Activated T-helper 2 cell treated with anti-CD3 and anti-CD28 coated beads, Interferon-gamma antibody, Interleukin-2, Interleukin-4, amounts not matched to agents 10 μg/mL and 5 μg/mL and 100 μg/mL, durations not matched to agents 14 hours and 24 hours and 36 hours (primary cell): ENCODE measurements around the gene EEF1E1. TPM values are rescaled to one million over a fixed set of nuclear protein-coding genes. Genes with fewer than 3 reads are reported as not detected.

ENCODE experiments used
- DNase-seq: peaks from one replicate; pipeline ENCODE4 v3.0.0; 2021; ENCODE audit warnings: low spot score
- H3K27ac Mint-ChIP-seq: one replicate; pipeline ENCODE4 v1.8.0; 2021; ENCODE audit warnings: mixed read lengths
- H3K27me3 Mint-ChIP-seq: one replicate; pipeline ENCODE4 v1.8.0; 2021; ENCODE audit warnings: low read depth, mixed read lengths
- H3K36me3 Mint-ChIP-seq: one replicate; pipeline ENCODE4 v1.8.0; 2021; ENCODE audit warnings: low read depth, mixed read lengths
- H3K4me1 Mint-ChIP-seq: one replicate; pipeline ENCODE4 v1.8.0; 2021; ENCODE audit warnings: low read depth, mixed read lengths
- H3K4me3 Mint-ChIP-seq: one replicate; pipeline ENCODE4 v1.8.0; 2021; ENCODE audit warnings: low read depth, mild to moderate bottlenecking, moderate library complexity, mixed read lengths
- H3K9me3 Mint-ChIP-seq: one replicate; pipeline ENCODE4 v1.8.0; 2021; ENCODE audit warnings: mixed read lengths
- intact Hi-C: fragments of 100-400 bp; cut with micrococcal nuclease; formaldehyde crosslinking; loops from one replicate; pipeline ENCODE4 v1.15.1; 2023
- total RNA-seq: library from RNA; stranded (reverse); gene quantifications from 2 replicates; pipeline ENCODE4 v1.2.3, GENCODE V29; 2022

Gene EEF1E1
- total RNA-seq, 1 donor from 2014 or later: 87.3 TPM

DNA sequence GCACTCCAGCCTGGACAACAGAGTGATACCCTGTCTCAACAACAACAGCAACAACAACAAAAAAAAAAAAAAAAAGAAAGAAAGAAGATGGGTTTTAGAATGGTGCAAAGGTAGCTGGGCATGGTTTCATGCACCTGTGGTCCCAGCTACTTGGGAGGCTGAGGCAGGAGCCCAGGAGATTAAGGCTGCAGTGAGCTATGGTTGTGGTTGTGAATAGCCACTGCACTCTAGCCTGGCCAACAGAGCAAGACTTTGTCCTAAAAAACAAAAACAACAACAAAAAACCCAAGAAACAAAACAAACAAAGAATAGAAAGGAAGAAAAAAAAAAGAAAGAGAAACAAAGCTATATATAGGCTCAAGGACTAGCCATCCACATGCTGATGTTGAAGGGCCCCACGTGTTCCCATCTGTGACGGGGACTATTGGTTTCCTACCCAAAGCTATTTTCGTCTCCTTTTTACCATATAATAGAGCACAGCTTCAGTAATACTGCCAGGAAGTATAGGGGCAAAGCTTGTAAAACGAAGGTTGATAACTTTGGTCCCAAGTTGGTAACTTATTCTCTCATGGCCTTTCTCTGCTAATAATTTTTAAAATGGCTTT lies 7.9 kb upstream of the EEF1E1 start:
- peaks cover 22% of the 10 kb centered on the region for H3K27me3 Mint-ChIP-seq
- H3K4me3 Mint-ChIP-seq: no peak overlapping the region
- no peaks in the 10 kb centered on the region for H3K36me3 Mint-ChIP-seq
- H3K9me3 Mint-ChIP-seq: no peaks in the 10 kb centered on the region
- H3K4me1 Mint-ChIP-seq: peaks cover 4% of the 10 kb centered on the region
- intact Hi-C loops: no loop called here
- DNase-seq: no peak
- H3K27ac Mint-ChIP-seq: no peak overlapping the region

DNA sequence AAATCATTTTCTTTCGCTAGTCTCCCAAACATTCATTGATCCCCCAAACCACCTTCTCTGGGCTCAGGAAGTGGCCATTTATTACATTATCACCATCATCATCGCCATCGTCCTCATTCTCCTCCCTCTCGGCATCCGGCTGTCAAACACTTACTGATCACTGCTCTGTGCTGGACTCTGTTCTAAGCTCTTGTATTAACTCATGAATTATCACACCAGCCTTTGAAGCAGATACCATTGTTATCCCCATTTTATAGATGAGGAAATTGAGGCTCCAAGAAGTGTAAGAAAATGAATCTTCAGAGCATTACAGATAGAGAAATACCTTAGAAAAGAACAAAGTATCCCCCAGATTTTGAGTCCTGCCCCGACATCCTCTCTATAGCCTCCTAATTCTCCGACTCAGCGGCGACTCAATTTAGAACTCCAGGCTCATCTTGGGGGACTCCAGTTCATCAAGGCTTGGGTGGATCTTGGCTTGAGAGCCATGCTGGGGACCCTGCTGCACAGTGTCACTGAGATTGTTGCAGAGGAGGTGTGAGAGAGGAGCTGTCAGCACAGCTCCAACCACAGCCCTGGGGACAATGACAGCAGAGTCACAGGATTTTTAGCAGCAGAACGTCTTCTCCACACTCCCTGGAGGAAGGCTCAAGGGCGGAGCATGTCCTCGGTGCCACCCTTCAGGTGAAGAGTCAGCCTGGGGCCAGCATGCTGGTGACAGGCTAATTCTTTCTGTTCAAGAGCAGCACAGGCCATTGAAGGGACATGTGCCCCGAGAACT lies 6.6 kb upstream of the EEF1E1 start:
- no peaks in the 10 kb centered on the region for H3K36me3 Mint-ChIP-seq
- H3K27me3 Mint-ChIP-seq: peaks cover 29% of the 10 kb centered on the region
- no peaks in the 10 kb centered on the region for H3K9me3 Mint-ChIP-seq
- no peak for DNase-seq
- H3K27ac Mint-ChIP-seq: no peak overlapping the region
- H3K4me3 Mint-ChIP-seq: no peak overlapping the region
- H3K4me1 Mint-ChIP-seq: peaks cover 4% of the 10 kb centered on the region
- intact Hi-C loops: no loop called here

DNA sequence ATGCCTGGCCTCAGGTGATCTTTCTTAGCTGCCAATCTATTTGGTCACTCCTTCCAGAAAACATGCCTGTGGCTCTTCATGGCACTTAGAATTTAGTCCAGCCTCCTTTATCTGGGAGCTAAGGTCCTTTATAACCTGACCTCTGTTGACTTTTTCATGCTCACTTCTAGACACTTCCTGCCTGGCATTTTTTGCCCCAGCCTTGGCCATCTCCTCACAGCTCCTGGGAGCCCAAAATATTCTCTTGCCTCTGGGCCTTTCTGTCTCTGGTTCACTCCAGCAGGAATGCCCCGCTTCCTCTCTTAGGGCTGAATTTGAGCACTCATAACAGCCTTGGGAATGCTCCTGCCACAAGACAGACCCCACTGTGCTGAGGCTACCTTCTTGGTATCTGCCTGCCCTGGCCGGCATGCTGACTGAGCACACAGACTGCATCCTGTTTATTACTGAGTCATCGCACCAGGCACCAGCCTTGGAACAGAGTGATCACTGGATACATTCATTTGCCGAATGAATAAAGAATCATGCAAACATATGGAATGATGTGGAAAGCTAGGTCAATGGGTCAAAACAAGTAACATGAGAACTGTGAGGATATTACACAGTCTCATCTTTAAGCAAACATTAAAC lies 5.8 kb upstream of the EEF1E1 start:
- DNase-seq: no peak
- Mint-ChIP-seq H3K4me3 (no peak overlapping the region), H3K27ac (no peak overlapping the region), H3K27me3 (peaks cover 31% of the 10 kb centered on the region), H3K4me1 (peaks cover 4% of the 10 kb centered on the region), H3K9me3 (no peaks in the 10 kb centered on the region), H3K36me3 (no peaks in the 10 kb centered on the region)
- intact Hi-C loops: no loop called here

DNA sequence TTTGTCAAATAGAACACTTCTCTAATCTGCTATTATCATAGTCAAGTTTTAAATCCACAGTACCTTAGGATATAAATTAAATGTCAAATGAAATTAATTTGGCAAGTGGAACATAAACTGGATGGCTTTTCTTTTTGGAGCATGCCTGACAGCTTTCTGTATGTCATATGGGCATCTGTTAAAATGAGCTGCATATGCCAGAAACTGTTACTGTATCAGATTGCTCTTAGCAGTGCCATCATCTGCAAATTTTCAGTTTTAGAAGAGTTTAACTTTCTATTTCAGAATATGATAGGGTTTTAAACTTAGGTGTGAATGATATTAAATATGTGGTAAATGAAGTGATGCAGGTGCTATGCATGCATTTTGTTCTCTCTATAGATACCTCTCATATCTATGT lies 3.4 kb upstream of the EEF1E1 start:
- Mint-ChIP-seq H3K36me3 (peaks cover 9% of the 10 kb centered on the region), H3K27me3 (peaks cover 31% of the 10 kb centered on the region), H3K4me1 (peaks cover 16% of the 10 kb centered on the region), H3K9me3 (no peaks in the 10 kb centered on the region), H3K27ac (no peak overlapping the region), H3K4me3 (no peak overlapping the region)
- intact Hi-C loops: no loop called here
- DNase-seq: no peak

DNA sequence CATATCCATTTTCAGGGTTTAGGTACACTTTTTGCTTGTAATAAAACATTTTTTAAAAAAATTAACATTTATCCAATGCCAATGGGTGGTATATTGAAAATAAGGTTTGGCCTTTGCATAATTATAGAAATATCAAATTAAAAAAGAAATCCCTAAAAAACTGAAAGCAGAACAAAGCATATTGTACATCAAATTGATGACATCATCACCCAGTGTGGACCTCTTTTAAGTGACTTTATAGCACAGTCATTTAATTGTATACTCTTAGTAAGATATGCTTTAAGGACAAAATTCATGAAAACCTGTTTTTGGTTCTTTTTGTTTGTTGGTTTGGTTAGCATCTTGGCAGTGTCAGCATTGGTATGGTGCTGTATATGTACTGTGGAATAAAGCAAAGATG lies 1.4 kb upstream of the EEF1E1 start:
- peaks cover 24% of the 10 kb centered on the region for H3K4me1 Mint-ChIP-seq
- peaks cover 24% of the 10 kb centered on the region for H3K36me3 Mint-ChIP-seq
- no peak overlapping the region for H3K27ac Mint-ChIP-seq
- peaks cover 25% of the 10 kb centered on the region for H3K27me3 Mint-ChIP-seq
- DNase-seq: no peak
- no peaks in the 10 kb centered on the region for H3K9me3 Mint-ChIP-seq
- intact Hi-C loops: loop anchor here (2.0 to 5.0 kb wide), 2 partner anchors 21 to 86 kb away; no protein-coding TSS in a partner anchor
- no peak overlapping the region for H3K4me3 Mint-ChIP-seq

DNA sequence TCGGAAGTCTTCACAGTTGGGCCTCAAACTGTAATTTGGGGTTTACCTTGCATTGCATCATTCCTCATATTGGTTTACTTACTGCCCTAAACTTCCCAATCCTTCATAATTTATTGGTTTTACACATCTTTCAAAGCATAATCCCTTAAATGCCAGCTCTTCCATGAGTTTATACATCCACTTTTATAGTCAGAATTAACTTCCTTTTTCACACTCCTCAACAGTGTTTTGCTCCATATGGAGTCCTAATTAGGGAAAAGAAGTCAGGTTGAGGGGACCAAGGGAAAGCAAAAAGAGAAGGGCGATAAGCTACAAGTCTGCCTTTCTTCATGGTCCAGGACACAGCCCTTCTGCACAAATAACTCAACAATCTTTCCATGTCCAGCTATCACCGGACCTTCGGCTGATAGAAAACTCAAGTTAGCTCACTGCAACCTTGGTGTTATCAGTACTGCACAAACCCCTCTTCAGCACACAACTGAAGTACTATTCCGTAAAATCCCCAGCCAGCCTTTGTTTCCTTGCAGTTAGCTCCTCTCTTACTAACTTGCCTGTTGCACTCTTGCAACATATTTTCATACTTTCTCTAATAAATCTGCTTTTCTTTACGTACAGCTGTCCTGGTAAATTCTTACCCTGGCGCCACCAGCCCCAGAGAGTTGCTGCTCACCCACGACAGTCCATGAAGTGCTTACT lies 2.0 kb downstream of the EEF1E1 start:
- Mint-ChIP-seq H3K9me3 (no peaks in the 10 kb centered on the region), H3K4me1 (peaks cover 28% of the 10 kb centered on the region)

DNA sequence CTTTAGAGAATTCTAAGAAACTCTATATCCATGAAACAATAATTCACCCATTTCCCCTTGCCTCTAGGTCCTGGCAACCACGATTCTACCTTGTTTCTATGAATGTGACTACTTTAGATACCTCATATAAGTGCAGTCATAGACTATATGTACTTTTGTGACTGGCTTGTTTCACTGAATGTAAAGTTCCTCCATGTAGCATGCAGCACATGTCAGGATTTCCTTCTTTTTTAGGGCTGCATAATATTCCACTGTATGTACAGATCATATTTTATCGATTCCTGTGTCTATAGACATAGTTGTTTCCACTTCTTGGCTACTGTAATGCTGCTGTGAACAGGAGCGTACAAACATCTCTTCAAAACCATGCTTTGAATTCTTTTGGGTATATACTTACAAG lies 11.7 kb downstream of the EEF1E1 start:
- Mint-ChIP-seq H3K36me3 (peaks cover 90% of the 10 kb centered on the region), H3K9me3 (peaks cover 13% of the 10 kb centered on the region), H3K4me3 (no peak overlapping the region), H3K27ac (no peak overlapping the region), H3K4me1 (peaks cover 10% of the 10 kb centered on the region), H3K27me3 (no peaks in the 10 kb centered on the region)
- DNase-seq: no peak
- intact Hi-C loops: no loop called here

More for the DNA sequence above, 2.0 kb downstream of the EEF1E1 start:
- intact Hi-C loops: loop anchor here (5.0 kb wide), 1 partner anchor 83 kb away; no protein-coding TSS in a partner anchor
- Mint-ChIP-seq H3K27ac (no peak overlapping the region), H3K36me3 (peaks cover 50% of the 10 kb centered on the region), H3K27me3 (peaks cover 9% of the 10 kb centered on the region), H3K4me3 (peak overlapping the region; percentile 60)
- DNase-seq: no peak

DNA sequence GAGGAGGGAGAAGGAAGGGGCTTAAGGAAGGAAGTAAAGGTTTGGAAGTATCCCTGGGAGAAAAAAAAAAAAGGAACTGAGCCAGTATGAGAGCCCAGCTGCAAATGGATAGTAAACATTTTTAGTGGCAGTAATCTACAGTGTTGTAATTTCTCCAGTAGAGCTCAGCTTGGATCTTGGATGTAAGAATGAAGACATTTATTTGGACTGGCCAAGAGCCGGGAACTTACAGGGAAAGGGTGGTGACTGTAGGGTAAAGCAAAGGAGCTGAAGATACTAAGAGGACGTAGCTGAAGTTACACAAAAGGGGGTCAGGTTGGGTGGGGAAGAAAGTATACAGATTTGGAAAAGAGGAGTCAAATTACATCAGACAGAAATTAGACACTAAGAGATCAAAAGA lies 13.5 kb downstream of the EEF1E1 start:
- no peak overlapping the region for H3K27ac Mint-ChIP-seq
- DNase-seq: no peak
- peaks cover 13% of the 10 kb centered on the region for H3K9me3 Mint-ChIP-seq
- H3K27me3 Mint-ChIP-seq: no peaks in the 10 kb centered on the region
- intact Hi-C loops: no loop called here
- no peak overlapping the region for H3K4me3 Mint-ChIP-seq
- H3K4me1 Mint-ChIP-seq: peaks cover 14% of the 10 kb centered on the region
- H3K36me3 Mint-ChIP-seq: peaks cover 75% of the 10 kb centered on the region

DNA sequence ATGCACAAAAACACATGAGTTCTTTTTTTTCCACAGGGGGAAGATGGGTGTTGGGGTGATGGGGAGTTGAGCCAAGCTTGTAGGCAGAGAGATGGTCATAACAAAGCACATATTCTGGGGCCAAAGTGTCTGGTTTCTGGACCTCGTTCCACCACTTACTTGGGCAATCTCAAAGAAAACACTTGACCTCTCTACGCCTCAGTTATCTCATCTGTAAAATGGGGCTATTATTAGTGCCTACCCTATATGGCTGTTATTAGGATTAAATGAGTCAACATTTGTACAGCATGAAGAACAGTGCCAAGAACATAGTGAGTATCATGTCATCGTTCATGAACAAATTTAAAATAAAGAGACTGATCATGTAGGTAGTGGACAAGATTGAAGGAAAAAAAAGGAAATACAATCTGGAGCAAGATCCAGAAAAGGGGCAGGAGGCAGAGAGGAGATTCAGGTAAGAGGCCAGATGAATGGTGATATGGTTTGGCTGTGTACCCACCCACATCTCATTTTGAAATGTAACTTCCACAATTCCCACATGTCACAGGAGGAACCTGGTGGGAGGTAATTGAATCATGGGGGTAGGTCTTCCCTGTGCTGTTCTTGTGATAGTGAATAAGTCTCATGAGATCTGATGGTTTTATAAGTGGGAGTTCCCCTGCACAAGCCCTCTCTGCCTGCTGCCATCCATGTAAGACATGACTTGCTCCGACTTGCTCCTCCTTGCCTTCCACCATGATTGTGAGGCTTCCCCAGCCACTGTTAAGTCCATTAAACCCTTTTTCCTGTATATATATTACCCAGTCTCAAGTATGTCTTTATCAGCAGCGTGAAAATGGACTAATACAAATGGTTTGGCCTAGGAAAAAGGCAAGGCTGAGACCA lies 14.2 kb downstream of the EEF1E1 start:
- intact Hi-C loops: no loop called here
- H3K27ac Mint-ChIP-seq: no peak overlapping the region
- H3K27me3 Mint-ChIP-seq: no peaks in the 10 kb centered on the region
- peaks cover 21% of the 10 kb centered on the region for H3K4me1 Mint-ChIP-seq
- peaks cover 78% of the 10 kb centered on the region for H3K36me3 Mint-ChIP-seq
- H3K9me3 Mint-ChIP-seq: peaks cover 13% of the 10 kb centered on the region
- no peak for DNase-seq
- H3K4me3 Mint-ChIP-seq: no peak overlapping the region

DNA sequence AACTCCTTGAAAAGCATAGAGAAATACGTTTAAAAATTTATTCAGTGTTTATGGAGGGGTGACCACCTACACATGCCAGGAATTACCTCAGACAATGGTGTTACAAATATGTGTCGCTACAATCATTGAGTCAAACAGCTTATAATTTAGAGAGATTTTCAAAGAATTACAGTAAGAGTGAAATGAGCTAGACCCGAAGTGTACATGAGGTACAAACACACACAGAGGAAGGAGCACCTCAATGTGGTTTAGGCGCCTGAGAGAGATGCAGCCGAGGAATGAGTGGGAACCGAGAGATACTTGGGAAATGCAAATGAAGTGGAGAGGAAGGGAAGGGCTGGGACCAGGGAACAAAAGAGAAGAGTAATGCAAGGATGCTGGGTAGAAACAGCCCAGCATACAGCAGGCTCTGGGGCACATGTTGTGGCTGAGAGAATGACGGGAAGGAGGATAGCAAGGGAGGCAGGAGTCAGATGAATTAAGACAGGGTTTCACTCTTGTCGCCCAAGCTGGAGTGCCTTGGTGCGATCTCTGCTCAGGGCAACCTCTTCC lies 15.5 kb downstream of the EEF1E1 start:
- H3K4me3 Mint-ChIP-seq: no peak overlapping the region
- H3K36me3 Mint-ChIP-seq: peaks cover 78% of the 10 kb centered on the region
- peak overlapping the region; percentile 13 for H3K27ac Mint-ChIP-seq
- intact Hi-C loops: no loop called here
- peaks cover 25% of the 10 kb centered on the region for H3K4me1 Mint-ChIP-seq
- peaks cover 13% of the 10 kb centered on the region for H3K9me3 Mint-ChIP-seq
- H3K27me3 Mint-ChIP-seq: no peaks in the 10 kb centered on the region
- DNase-seq: no peak

DNA sequence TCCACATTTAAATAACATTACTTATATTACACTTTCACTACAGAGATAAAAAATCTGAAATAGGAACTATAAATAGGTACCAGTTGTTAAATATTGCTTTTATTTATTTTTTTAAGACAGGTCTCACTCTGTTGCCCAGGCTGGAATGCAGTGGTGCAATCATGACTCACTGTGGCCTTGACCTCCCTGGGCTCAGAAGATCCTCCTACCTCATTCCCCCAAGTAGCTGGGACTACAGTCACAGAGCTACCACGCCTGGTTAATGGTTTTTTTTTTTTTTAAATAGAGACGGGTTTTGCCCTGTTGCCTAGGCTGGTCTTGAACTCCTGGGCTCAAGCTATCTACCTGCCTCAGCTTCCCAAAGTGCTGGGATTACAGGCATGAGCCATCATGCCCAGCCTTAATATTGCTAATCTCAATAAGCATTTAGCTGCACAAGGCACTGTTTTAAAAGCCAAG lies 17.3 kb downstream of the EEF1E1 start:
- intact Hi-C loops: no loop called here
- H3K27me3 Mint-ChIP-seq: no peaks in the 10 kb centered on the region
- peaks cover 28% of the 10 kb centered on the region for H3K4me1 Mint-ChIP-seq
- no peak overlapping the region for H3K27ac Mint-ChIP-seq
- DNase-seq: no peak
- H3K4me3 Mint-ChIP-seq: no peak overlapping the region
- peaks cover 7% of the 10 kb centered on the region for H3K9me3 Mint-ChIP-seq
- H3K36me3 Mint-ChIP-seq: peaks cover 76% of the 10 kb centered on the region

DNA sequence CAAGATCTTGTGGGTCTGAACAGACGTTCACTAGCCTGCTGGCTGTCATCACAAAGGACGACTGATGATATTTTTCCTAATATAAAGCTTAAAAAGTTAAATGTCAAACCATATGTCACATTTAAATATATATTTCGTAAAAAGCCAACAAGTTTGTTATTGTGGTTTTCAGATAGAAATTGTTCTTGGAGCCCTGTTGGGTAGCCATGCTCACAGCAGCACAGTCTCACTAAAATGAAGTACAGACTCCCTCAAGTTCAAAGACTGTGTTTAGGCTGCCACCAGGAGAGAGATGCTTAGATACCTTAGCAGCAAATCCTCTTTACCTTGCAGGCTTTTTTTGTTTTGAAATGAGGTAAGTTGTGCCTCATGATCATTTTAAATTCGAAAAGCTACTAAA lies 17.8 kb downstream of the EEF1E1 start:
- Mint-ChIP-seq H3K27ac (no peak overlapping the region), H3K27me3 (no peaks in the 10 kb centered on the region), H3K4me1 (peaks cover 28% of the 10 kb centered on the region), H3K4me3 (no peak overlapping the region), H3K36me3 (peaks cover 76% of the 10 kb centered on the region), H3K9me3 (peaks cover 7% of the 10 kb centered on the region)
- intact Hi-C loops: no loop called here
- DNase-seq: no peak
